ENCODE data around the gene PPM1H.

Gene PPM1H

GRCh38 chr12:62659453-62660295 is 275.3 kb downstream of the PPM1H start:
- no peaks in the 10 kb centered on the region for H3K9me3 ChIP-seq (ENCODE audit: control insufficient read depth, insufficient read depth, low read depth, low read length)
- H3K4me3 ChIP-seq (ENCODE audit: low read depth, low read length), result no peak overlapping the region
- H3K4me1 ChIP-seq (ENCODE audit: control insufficient read depth, insufficient read depth, low read length), result no peaks in the 10 kb centered on the region
- ChIA-PET POLR2A (no interaction called here), CTCF (interaction anchor here (0.7 kb wide), 1 partner anchor 30 kb away, joined by 6 read pairs; no protein-coding TSS in a partner anchor)
- no peak for TF ChIP-seq HOXC10 (CRISPR knock-in tag; IDR thresholded peaks at IDR 0.05)
- no peak for TF ChIP-seq ZNF664 (tag by site-specific recombination; IDR thresholded peaks at IDR 0.05)
- TF ChIP-seq ZNF174 (tag by site-specific recombination; IDR thresholded peaks at IDR 0.05), result no peak
- TF ChIP-seq KLF1 (tag by site-specific recombination; IDR thresholded peaks at IDR 0.05), result no peak
- no peak for TF ChIP-seq ZFP41 (tag by site-specific recombination; IDR thresholded peaks at IDR 0.05; ENCODE audit: borderline replicate concordance)
- no peak for TF ChIP-seq ZNF184 (tag by site-specific recombination; IDR thresholded peaks at IDR 0.05)
- TF ChIP-seq, protein P1, sequence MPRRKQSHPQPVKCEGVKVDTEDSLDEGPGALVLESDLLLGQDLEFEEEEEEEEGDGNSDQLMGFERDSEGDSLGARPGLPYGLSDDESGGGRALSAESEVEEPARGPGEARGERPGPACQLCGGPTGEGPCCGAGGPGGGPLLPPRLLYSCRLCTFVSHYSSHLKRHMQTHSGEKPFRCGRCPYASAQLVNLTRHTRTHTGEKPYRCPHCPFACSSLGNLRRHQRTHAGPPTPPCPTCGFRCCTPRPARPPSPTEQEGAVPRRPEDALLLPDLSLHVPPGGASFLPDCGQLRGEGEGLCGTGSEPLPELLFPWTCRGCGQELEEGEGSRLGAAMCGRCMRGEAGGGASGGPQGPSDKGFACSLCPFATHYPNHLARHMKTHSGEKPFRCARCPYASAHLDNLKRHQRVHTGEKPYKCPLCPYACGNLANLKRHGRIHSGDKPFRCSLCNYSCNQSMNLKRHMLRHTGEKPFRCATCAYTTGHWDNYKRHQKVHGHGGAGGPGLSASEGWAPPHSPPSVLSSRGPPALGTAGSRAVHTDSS (tag by site-specific recombination; IDR thresholded peaks at IDR 0.05), result no peak
- TF ChIP-seq EGR2 (tag by site-specific recombination; IDR thresholded peaks at IDR 0.05; ENCODE audit: low read depth), result no peak
- TF ChIP-seq, protein P2, sequence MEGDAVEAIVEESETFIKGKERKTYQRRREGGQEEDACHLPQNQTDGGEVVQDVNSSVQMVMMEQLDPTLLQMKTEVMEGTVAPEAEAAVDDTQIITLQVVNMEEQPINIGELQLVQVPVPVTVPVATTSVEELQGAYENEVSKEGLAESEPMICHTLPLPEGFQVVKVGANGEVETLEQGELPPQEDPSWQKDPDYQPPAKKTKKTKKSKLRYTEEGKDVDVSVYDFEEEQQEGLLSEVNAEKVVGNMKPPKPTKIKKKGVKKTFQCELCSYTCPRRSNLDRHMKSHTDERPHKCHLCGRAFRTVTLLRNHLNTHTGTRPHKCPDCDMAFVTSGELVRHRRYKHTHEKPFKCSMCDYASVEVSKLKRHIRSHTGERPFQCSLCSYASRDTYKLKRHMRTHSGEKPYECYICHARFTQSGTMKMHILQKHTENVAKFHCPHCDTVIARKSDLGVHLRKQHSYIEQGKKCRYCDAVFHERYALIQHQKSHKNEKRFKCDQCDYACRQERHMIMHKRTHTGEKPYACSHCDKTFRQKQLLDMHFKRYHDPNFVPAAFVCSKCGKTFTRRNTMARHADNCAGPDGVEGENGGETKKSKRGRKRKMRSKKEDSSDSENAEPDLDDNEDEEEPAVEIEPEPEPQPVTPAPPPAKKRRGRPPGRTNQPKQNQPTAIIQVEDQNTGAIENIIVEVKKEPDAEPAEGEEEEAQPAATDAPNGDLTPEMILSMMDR (tag by site-specific recombination; IDR thresholded peaks at IDR 0.05), result no peak
- TF ChIP-seq ZNF350 (tag by site-specific recombination; IDR thresholded peaks at IDR 0.05), result no peak
- H3K36me3 ChIP-seq (ENCODE audit: control insufficient read depth in 2 of 2, insufficient read depth in 1 of 2, low read length in 2 of 2), result no peaks in the 10 kb centered on the region; a peak in 1 of 3 replicates
- H3K27ac ChIP-seq (ENCODE audit: extremely low read depth, low read depth, low read length), result no peak overlapping the region

GRCh38 chr12:62658910-62659309 is 276.0 kb downstream of the PPM1H start:
- POLR2A ChIA-PET, result interaction anchor here (0.6 kb wide), 2 partner anchors 15 to 354 kb away, joined by 3 to 4 read pairs; no protein-coding TSS in a partner anchor
- CTCF ChIA-PET, result interaction anchor here (0.7 kb wide), 1 partner anchor 30 kb away, joined by 6 read pairs; no protein-coding TSS in a partner anchor
- H3K36me3 ChIP-seq (ENCODE audit: control insufficient read depth in 2 of 2, insufficient read depth in 1 of 2, low read length in 2 of 2), result no peaks in the 10 kb centered on the region; a peak in 1 of 3 replicates

More at GRCh38 chr12:62658910-62659309, 276.0 kb downstream of the PPM1H start:
- no peaks in the 10 kb centered on the region for H3K9me3 ChIP-seq (ENCODE audit: control insufficient read depth, insufficient read depth, low read depth, low read length)
- TF ChIP-seq GLIS1 (tag by site-specific recombination; IDR thresholded peaks at IDR 0.05) (no peak), ZNF311 (tag by site-specific recombination; IDR thresholded peaks at IDR 0.05; ENCODE audit: borderline replicate concordance) (no peak), ZNF473 (tag by site-specific recombination; IDR thresholded peaks at IDR 0.05) (no peak), ZNF837 (tag by site-specific recombination; IDR thresholded peaks at IDR 0.05) (no peak), ZBTB7A (tag by site-specific recombination; IDR thresholded peaks at IDR 0.05; ENCODE audit: low read depth) (no peak), ZNF639 (tag by site-specific recombination; IDR thresholded peaks at IDR 0.05) (no peak), ZNF514 (tag by site-specific recombination; IDR thresholded peaks at IDR 0.05) (no peak), TRIM28 (IDR thresholded peaks at IDR 0.05; ENCODE audit: borderline replicate concordance, low read length) (no peak), SCRT1 (tag by site-specific recombination; IDR thresholded peaks at IDR 0.05; ENCODE audit: borderline replicate concordance) (no peak), ZBTB17 (tag by site-specific recombination; IDR thresholded peaks at IDR 0.05) (no peak)
- TF ChIP-seq, protein P3, sequence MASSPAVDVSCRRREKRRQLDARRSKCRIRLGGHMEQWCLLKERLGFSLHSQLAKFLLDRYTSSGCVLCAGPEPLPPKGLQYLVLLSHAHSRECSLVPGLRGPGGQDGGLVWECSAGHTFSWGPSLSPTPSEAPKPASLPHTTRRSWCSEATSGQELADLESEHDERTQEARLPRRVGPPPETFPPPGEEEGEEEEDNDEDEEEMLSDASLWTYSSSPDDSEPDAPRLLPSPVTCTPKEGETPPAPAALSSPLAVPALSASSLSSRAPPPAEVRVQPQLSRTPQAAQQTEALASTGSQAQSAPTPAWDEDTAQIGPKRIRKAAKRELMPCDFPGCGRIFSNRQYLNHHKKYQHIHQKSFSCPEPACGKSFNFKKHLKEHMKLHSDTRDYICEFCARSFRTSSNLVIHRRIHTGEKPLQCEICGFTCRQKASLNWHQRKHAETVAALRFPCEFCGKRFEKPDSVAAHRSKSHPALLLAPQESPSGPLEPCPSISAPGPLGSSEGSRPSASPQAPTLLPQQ (tag by site-specific recombination; IDR thresholded peaks at IDR 0.05), result no peak
- H3K27ac ChIP-seq (ENCODE audit: extremely low read depth, low read depth, low read length), result no peak overlapping the region
- no peaks in the 10 kb centered on the region for H3K4me1 ChIP-seq (ENCODE audit: control insufficient read depth, insufficient read depth, low read length)
- H3K4me3 ChIP-seq (ENCODE audit: low read depth, low read length), result no peak overlapping the region
